H1 (cell line): ENCODE results near the gene PERCC1. TPM values are rescaled to one million over a fixed set of nuclear protein-coding genes. Genes with fewer than 3 reads are reported as not detected.

Experiments used
- CTCF ChIA-PET: fragments of 300-600 bp; sonication (Branson Sonifier 250); formaldehyde crosslinking; loops from one replicate; lab custom pipeline; 2021; ENCODE audit not compliant: partially characterized antibody; lab: Charles Lee
- POLR2A ChIA-PET: fragments of 300-600 bp; sonication (Branson Sonifier 250); formaldehyde crosslinking; loops from one replicate; lab custom pipeline; 2021; ENCODE audit warnings: inconsistent platforms; ENCODE audit not compliant: partially characterized antibody; lab: Charles Lee
- DNase-seq, 2 experiments: peaks; one replicate each; pipeline versions ENCODE4 v3.0.0 to v3.0.0-alpha.2; 2010 to 2022; ENCODE audit warnings: low spot score in 2 of 2, low read depth in 1 of 2, mixed read lengths in 1 of 2
- FAIRE-seq: peaks from 2 replicates; lab custom pipeline; 2011; peaks lifted over from hg19 to GRCh38; lab: Jason Lieb, UNC
- H2AFZ ChIP-seq: 2 replicates; pipeline ENCODE4 v1.8.1; 2012; ENCODE audit warnings: low read length, inconsistent platforms
- H2AK5ac ChIP-seq: 2 replicates; pipeline ENCODE4 v1.6.1; 2013; ENCODE audit warnings: low read depth, low read length
- H2BK120ac ChIP-seq: replicated peaks from 2 replicates; pipeline ENCODE3; 2013; ENCODE audit warnings: low read depth, low read length, inconsistent platforms
- H2BK12ac ChIP-seq: 2 replicates; pipeline ENCODE4 v1.6.1; 2013; ENCODE audit warnings: low read depth, low read length
- H2BK15ac ChIP-seq: 2 replicates; pipeline ENCODE4 v1.6.1; 2013; ENCODE audit warnings: low read length
- H2BK20ac ChIP-seq: 2 replicates; pipeline ENCODE4 v1.6.1; 2013; ENCODE audit warnings: low read length
- H2BK5ac ChIP-seq: 2 replicates; pipeline ENCODE4 v1.6.1; 2013; ENCODE audit warnings: low read depth, low read length
- H3K14ac ChIP-seq: 2 replicates; pipeline ENCODE4 v1.6.1; 2013; ENCODE audit warnings: inconsistent platforms; ENCODE audit not compliant: insufficient read length
- H3K18ac ChIP-seq: 2 replicates; pipeline ENCODE4 v1.6.1; 2013; ENCODE audit warnings: low read length; ENCODE audit errors: extremely low read depth
- H3K23ac ChIP-seq: 2 replicates; pipeline ENCODE4 v1.6.1; 2013; ENCODE audit warnings: inconsistent platforms; ENCODE audit not compliant: insufficient read length
- H3K23me2 ChIP-seq: 2 replicates; pipeline ENCODE4 v1.6.1; 2013; ENCODE audit warnings: low read depth, low read length
- H3K27ac ChIP-seq: 2 replicates; pipeline ENCODE4 v1.6.1; 2011; ENCODE audit warnings: low read depth, low read length, inconsistent platforms
- H3K27me3 ChIP-seq, 4 experiments: replicated peaks in 1 of 4; 1 replicate in 1 of 4; 2 replicates in 3 of 4; pipeline versions ENCODE4 v1.6.1 to v1.8.1; 2011 to 2013; ENCODE audit warnings: low read length in 3 of 4, mild to moderate bottlenecking in 3 of 4, inconsistent platforms in 2 of 4, mixed read lengths in 2 of 4, moderate library complexity in 1 of 4; ENCODE audit not compliant: control insufficient read depth in 3 of 4, insufficient read depth in 3 of 4; ENCODE audit errors: extremely low read depth in 1 of 4
- H3K36me3 ChIP-seq, 4 experiments: 2 replicates each; pipeline versions ENCODE4 v1.6.1 to v1.8.1; 2011 to 2013; ENCODE audit warnings: mild to moderate bottlenecking in 4 of 4, low read length in 3 of 4, moderate library complexity in 2 of 4, control low read depth in 1 of 4, inconsistent platforms in 1 of 4; ENCODE audit not compliant: insufficient read depth in 4 of 4, control insufficient read depth in 2 of 4
- H3K4ac ChIP-seq: replicated peaks from 2 replicates; pipeline ENCODE3; 2013; ENCODE audit warnings: low read length, low read depth, mixed read lengths, inconsistent platforms; ENCODE audit not compliant: insufficient read length
- H3K4me1 ChIP-seq, 4 experiments: replicated peaks in 1 of 4; 1 replicate in 1 of 4; 2 replicates in 3 of 4; pipeline versions ENCODE4 v1.6.1 to v1.8.1; 2011 to 2013; ENCODE audit warnings: low read length in 3 of 4, inconsistent platforms in 2 of 4, mixed read lengths in 1 of 4; ENCODE audit not compliant: insufficient read depth in 4 of 4, control insufficient read depth in 3 of 4
- H3K4me2 ChIP-seq, 2 experiments: 2 replicates each; pipeline versions ENCODE4 v1.6.1 to v1.8.1; 2011 to 2013; ENCODE audit warnings: low read depth in 2 of 2, low read length in 2 of 2, control low read depth in 1 of 2, inconsistent platforms in 1 of 2, mild to moderate bottlenecking in 1 of 2; ENCODE audit not compliant: insufficient read depth in 1 of 2
- H3K4me3 ChIP-seq, 4 experiments: fragments of 200-600, 300-600 bp in 1 of 4; sonication (generic), shearing (Covaris generic), sonication (Bioruptor Twin) in 1 of 4; 2 replicates each; pipeline versions ENCODE4 v1.5.1 to v1.8.1; 2011 to 2016; ENCODE audit warnings: low read length in 4 of 4, low read depth in 3 of 4, control low read depth in 2 of 4, inconsistent platforms in 2 of 4, mild to moderate bottlenecking in 2 of 4, mixed read lengths in 1 of 4, moderate library complexity in 1 of 4; ENCODE audit not compliant: insufficient read depth in 2 of 4; ENCODE audit errors: extremely low read depth in 1 of 4
- H3K56ac ChIP-seq: replicated peaks from 2 replicates; pipeline ENCODE3; 2013; ENCODE audit warnings: low read depth, mild to moderate bottlenecking, mixed read lengths, low read length, inconsistent platforms; ENCODE audit not compliant: insufficient read length
- H3K79me1 ChIP-seq: 2 replicates; pipeline ENCODE4 v1.6.1; 2013; ENCODE audit warnings: low read depth, low read length, control low read depth
- H3K79me2 ChIP-seq, 2 experiments: 2 replicates each; pipeline versions ENCODE4 v1.6.1 to v1.8.1; 2012 to 2013; ENCODE audit warnings: low read length in 2 of 2, mild to moderate bottlenecking in 2 of 2, inconsistent platforms in 1 of 2; ENCODE audit not compliant: insufficient read depth in 2 of 2, control insufficient read depth in 1 of 2
- H3K9ac ChIP-seq, 4 experiments: replicated peaks in 1 of 4; 1 replicate in 1 of 4; 2 replicates in 3 of 4; pipeline versions ENCODE4 v1.6.1 to v1.8.1; 2011 to 2013; ENCODE audit warnings: low read depth in 3 of 4, low read length in 3 of 4, control low read depth in 2 of 4, mild to moderate bottlenecking in 2 of 4, moderate library complexity in 2 of 4, inconsistent platforms in 1 of 4; ENCODE audit errors: extremely low read depth in 1 of 4
- H3K9me3 ChIP-seq, 2 experiments: 2 replicates each; pipeline versions ENCODE4 v1.6.1 to v1.8.1; 2012 to 2013; ENCODE audit warnings: mild to moderate bottlenecking in 2 of 2, moderate library complexity in 2 of 2, control low read depth in 1 of 2, inconsistent platforms in 1 of 2, low read depth in 1 of 2, low read length in 1 of 2, mixed read lengths in 1 of 2; ENCODE audit not compliant: insufficient read depth in 2 of 2
- H4K20me1 ChIP-seq, 2 experiments: replicated peaks in 1 of 2; 2 replicates each; pipeline versions ENCODE3 to v1.8.1; 2011 to 2013; ENCODE audit warnings: inconsistent platforms in 2 of 2, low read length in 2 of 2, mild to moderate bottlenecking in 1 of 2; ENCODE audit not compliant: insufficient read depth in 2 of 2, control insufficient read depth in 1 of 2
- H4K5ac ChIP-seq: 2 replicates; pipeline ENCODE4 v1.6.1; 2013; ENCODE audit warnings: low read length, low read depth, mixed read lengths, inconsistent platforms; ENCODE audit not compliant: insufficient read length
- H4K8ac ChIP-seq: 2 replicates; pipeline ENCODE4 v1.8.0; 2013; ENCODE audit warnings: mild to moderate bottlenecking, moderate library complexity, low read length, inconsistent platforms; ENCODE audit not compliant: insufficient read depth; ENCODE audit errors: extremely low read depth
- H4K91ac ChIP-seq: replicated peaks from 2 replicates; pipeline ENCODE3; 2013; ENCODE audit warnings: low read length, mixed read lengths, inconsistent platforms; ENCODE audit not compliant: insufficient read length
- CBX8 ChIP-seq: fragments of 300-800, 300-1000 bp; sonication (generic); IDR thresholded peaks from 2 replicates; pipeline ENCODE4 v1.7.1; 2016; ENCODE audit warnings: low read depth, low read length, borderline replicate concordance
- CREB1 ChIP-seq: IDR thresholded peaks from 2 replicates; pipeline ENCODE4 v1.6.1; 2012; ENCODE audit warnings: inconsistent platforms
- EP300 ChIP-seq, 2 experiments: IDR thresholded peaks; 1 replicate in 1 of 2; 2 replicates in 1 of 2; pipeline ENCODE4 v1.6.1; 2011 to 2012; ENCODE audit warnings: low read depth in 2 of 2, low read length in 2 of 2, mild to moderate bottlenecking in 2 of 2, borderline replicate concordance in 1 of 2, inconsistent platforms in 1 of 2, moderate library complexity in 1 of 2
- GABPA ChIP-seq: IDR thresholded peaks from 2 replicates; pipeline ENCODE4 v1.6.1; 2011; ENCODE audit warnings: mild to moderate bottlenecking, low read length, moderate library complexity, borderline replicate concordance; ENCODE audit not compliant: insufficient read depth
- GTF2F1 ChIP-seq: IDR thresholded peaks from 2 replicates; pipeline ENCODE4 v1.6.1; 2012; ENCODE audit warnings: low read depth, low read length, improper control_type of control experiment, borderline replicate concordance
- JUND ChIP-seq: IDR thresholded peaks from 2 replicates; pipeline ENCODE4 v1.6.1; 2011; ENCODE audit warnings: mild to moderate bottlenecking, improper control_type of control experiment, low read length
- MAFK ChIP-seq: IDR thresholded peaks from 2 replicates; pipeline ENCODE4 v1.6.1; 2012; ENCODE audit warnings: low read depth, mild to moderate bottlenecking, improper control_type of control experiment, low read length
- MAX ChIP-seq: IDR thresholded peaks from 2 replicates; pipeline ENCODE4 v1.6.1; 2012; ENCODE audit warnings: inconsistent platforms
- NRF1 ChIP-seq: IDR thresholded peaks from 2 replicates; pipeline ENCODE4 v1.6.1; 2011; ENCODE audit warnings: mild to moderate bottlenecking, low read depth, low read length, improper control_type of control experiment
- SP2 ChIP-seq: IDR thresholded peaks from 2 replicates; pipeline ENCODE4 v1.6.1; 2012; ENCODE audit warnings: mild to moderate bottlenecking, low read length, inconsistent platforms
- SP4 ChIP-seq: IDR thresholded peaks from 2 replicates; pipeline ENCODE4 v1.6.1; 2012; ENCODE audit warnings: low read length, inconsistent platforms
- SUZ12 ChIP-seq: fragments of 200-600 bp; sonication (generic); IDR thresholded peaks from 2 replicates; pipeline ENCODE4 v1.6.1; 2012; ENCODE audit warnings: mild to moderate bottlenecking, inconsistent platforms, low read length, moderate library complexity, mixed read lengths
- USF2 ChIP-seq: IDR thresholded peaks from 2 replicates; pipeline ENCODE4 v1.6.1; 2011; ENCODE audit warnings: low read length, improper control_type of control experiment
- WGBS, 2 experiments: shearing (Covaris generic) in 1 of 2; methylation state at CpG; one replicate each; pipeline versions ENCODE4 v1.1.6 to v1.1.7; 2013 to 2015; ENCODE audit warnings: low lambda C conversion rate in 2 of 2, mixed read lengths in 2 of 2, inconsistent platforms in 1 of 2, low coverage in 1 of 2, missing lambda C conversion rate in 1 of 2; ENCODE audit not compliant: insufficient replicate concordance in 2 of 2, insufficient coverage in 1 of 2, insufficient read length in 1 of 2; ENCODE audit errors: extremely low coverage in 1 of 2, missing lambda C conversion rate in 1 of 2; 5-methylcytosine and 5-hydroxymethylcytosine counted together
- polyA plus RNA-seq, 7 experiments: library from polyadenylated mRNA; depleted of rRNA in 3 of 7; stranded (reverse) in 5 of 7; unstranded in 2 of 7; fragments of >200 nt in 5 of 7; fragments of 200-250 nt in 2 of 7; gene quantifications; 1 replicate in 5 of 7; 2 replicates in 1 of 7; 4 replicates in 1 of 7; pipeline versions ENCODE4 v1.2.1 to v1.2.3, GENCODE V29; 2011 to 2013; ENCODE audit warnings: missing spikeins in 2 of 7, mixed read lengths in 2 of 7
- total RNA-seq: library from RNA; stranded (reverse); fragmentation: NEBNext Ultra II Directional; extraction: Animal tissue kit (Norgen Biotek cat#: 25700); gene quantifications from 2 replicates; pipeline ENCODE4 v1.2.1, GENCODE V29; 2021

The PERCC1 gene
- total and polyA plus RNA-seq, 2 of the 8 experiments (the other 6 are each of a cell fraction or from before 2014, with no cell fraction given) = not detected

- Histone ChIP-seq H2BK15ac (no peak overlapping the region), H3K4me3 (no peak overlapping the region), H3K14ac (no peak overlapping the region), H2AFZ (no peak overlapping the region), H3K36me3 (peaks cover 0 to 4% (median 0%) of the 10 kb centered on the region in 4 experiments; a peak in 1 of 8 replicates), H3K79me1 (no peaks in the 10 kb centered on the region), H3K27ac (no peak overlapping the region), H3K27me3 (no peaks in the 10 kb centered on the region), H3K79me2 (no peaks in the 10 kb centered on the region), H3K4me1 (no peaks in the 10 kb centered on the region; a peak in 1 of 7 replicates), H3K56ac (no peak overlapping the region), H4K8ac (peak overlapping the region; percentile 68; the same call in 1 of the 2 replicates), H2BK5ac (no peak overlapping the region), H2AK5ac (no peak overlapping the region), H4K5ac (no peak overlapping the region), H4K91ac (no peak overlapping the region), H2BK20ac (no peak overlapping the region), H3K4me2 (no peak overlapping the region), H4K20me1 (no peaks in the 10 kb centered on the region), H3K23ac (no peak overlapping the region), H3K4ac (no peak overlapping the region), H3K9ac (no peak overlapping the region), H2BK120ac (no peak overlapping the region), H3K23me2 (no peaks in the 10 kb centered on the region), H3K9me3 (no peaks in the 10 kb centered on the region), H2BK12ac (no peak overlapping the region), H3K18ac (no peak overlapping the region)
- POLR2A ChIA-PET = interaction anchor here (0.9 to 5.6 kb wide), 5 partner anchors 13 to 329 kb away, joined by 3 to 22 read pairs (median 5); partner anchors contain the start of gene UQCC4
- no peak for DNase-seq
- 91% methylated on average over 19 of the region's 22 CpGs; no CpG with 5 or more reads in 1 of the 2 experiments for WGBS, 2 experiments
- CTCF ChIA-PET = interaction anchor here (0.5 to 3.9 kb wide), 8 partner anchors 9 to 132 kb away, joined by 3 to 20 read pairs (median 3); no protein-coding TSS in a partner anchor
- FAIRE-seq = no peak
- no peak for TF ChIP-seq EP300 (IDR thresholded peaks at IDR 0.05; ENCODE audit: borderline replicate concordance in 1 of 2, low read depth in 2 of 2, low read length in 2 of 2)
- TF ChIP-seq GABPA = no peak
- no peak for TF ChIP-seq GTF2F1
- no peak for TF ChIP-seq USF2
- TF ChIP-seq JUND = no peak
- TF ChIP-seq SUZ12 = no peak
- TF ChIP-seq MAX = no peak
- no peak for TF ChIP-seq CREB1
- no peak for TF ChIP-seq CBX8
- no peak for TF ChIP-seq SP4
- no peak for TF ChIP-seq MAFK
- TF ChIP-seq NRF1 = no peak
- TF ChIP-seq SP2 = no peak
Observed at GRCh38 chr16:1441391-1441829, 10.5 kb downstream of the PERCC1 start.
